NOMO-1 (cell line): ENCODE results near the gene ZFP92.

Experiments used
- DNase-seq, 2 experiments: peaks; one replicate each; lab custom pipeline; 2025; ENCODE audit not compliant: unreplicated experiment in 2 of 2; lab: John Stamatoyannopoulos, UW

The ZFP92 gene

DNA sequence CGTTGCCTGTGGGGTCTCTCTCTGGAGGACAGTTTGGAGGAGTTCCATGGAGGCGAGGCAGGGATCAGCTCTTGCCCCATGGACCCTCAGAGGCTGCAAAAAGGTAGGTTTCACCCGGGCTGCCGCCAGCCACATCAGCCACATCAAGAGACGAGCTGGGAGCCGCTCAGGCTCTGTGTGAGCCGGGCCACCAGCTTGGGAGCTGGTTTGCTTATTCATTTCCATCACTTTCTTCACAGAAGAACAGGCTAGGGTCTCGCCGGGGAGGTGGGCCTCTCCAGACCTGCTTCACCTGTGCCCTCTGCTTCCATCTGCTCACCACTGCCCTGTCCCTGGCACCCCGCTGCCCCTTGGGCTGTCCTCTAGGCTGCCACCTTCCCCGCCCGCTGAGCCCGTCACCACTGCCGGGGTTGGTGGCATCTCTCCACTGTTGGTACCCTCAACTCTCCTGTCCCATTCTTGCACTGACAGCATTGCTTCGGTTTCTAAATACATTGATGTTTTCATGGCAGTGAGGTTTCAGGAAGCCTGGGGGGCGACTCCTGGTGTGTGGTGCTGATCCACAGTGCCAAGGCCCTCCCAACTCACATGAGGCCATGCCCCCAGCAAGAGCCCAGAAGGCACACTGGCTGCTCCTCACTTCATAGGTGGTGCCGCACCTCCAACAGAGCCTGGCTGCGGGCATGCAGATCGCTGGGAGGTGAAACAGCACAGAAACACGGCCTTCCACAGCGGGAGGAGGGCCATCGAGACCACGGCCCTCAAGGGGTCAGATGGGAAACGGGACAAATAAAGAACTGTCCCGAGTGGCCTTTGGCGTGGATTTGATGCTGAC, 39.1 kb downstream of the ZFP92 start:
- DNase-seq: no peak

DNA sequence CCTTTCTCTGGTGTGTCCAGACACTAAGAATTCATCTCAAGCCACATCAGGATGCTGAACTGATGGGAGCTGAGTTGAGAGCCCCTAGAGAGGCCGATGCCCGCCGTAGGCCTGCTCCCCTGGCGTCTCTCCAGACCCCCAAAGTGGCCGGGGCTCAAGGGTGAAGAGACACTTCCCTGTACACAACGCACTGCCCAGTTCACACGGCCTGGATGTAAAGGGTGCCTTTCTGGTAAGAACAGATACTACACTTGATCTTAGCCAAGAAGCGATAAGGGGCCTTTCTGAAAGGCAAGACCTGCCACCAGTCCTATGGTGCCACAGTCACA, 39.6 kb downstream of the ZFP92 start:
- no peak for DNase-seq

DNA sequence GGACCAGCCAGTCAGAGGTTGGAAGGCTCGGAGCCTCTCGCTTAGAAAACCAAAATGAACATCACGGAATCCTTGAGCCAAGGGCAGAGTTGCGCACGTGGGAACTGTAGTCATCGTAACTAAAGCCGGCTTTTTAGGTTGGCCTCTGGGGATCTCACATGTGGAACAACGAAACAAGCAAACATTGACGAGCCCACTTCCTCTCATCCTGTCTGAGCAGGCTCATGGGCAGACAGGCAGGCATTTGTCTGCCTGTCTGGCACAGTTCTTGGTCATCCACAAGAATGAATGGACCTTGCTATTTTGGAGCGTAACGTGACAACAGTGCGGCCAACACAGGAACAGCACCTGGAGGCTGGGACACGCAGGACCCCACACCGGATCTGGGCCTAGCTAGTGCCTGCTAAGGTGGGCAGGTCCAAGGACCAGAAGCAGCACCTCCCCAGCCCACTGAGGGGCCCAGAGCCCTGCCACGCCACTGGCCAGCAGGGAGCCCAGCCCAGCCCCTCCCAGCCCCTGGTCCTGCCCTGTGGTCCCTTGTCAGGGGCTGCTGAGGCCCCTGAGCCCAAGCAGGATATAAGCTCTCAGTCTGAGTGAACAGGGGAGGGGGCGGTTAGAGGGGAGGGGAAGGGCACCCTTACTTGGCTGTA, 43.8 kb downstream of the ZFP92 start:
- DNase-seq: no peak

DNA sequence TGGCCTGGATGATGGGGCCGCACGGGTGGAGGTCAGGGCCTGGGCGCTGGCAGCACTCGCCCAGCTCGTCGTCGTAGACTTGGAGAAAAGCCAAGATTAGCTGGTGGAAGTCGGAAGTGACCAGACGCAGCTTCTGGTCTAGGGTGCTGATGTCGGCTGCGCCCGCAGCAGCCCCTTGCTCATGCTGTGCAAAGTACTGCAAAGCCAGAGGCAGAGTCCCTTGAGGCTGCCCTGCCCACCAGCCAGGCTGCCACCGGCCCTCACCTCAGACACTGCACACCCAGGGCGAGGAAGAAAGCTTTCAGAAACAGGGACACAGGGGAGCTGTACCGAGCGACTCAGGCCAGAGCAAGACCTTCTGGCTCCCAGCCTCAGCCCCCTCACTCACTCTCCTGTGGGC, 44.3 kb downstream of the ZFP92 start:
- DNase-seq: no peak

DNA sequence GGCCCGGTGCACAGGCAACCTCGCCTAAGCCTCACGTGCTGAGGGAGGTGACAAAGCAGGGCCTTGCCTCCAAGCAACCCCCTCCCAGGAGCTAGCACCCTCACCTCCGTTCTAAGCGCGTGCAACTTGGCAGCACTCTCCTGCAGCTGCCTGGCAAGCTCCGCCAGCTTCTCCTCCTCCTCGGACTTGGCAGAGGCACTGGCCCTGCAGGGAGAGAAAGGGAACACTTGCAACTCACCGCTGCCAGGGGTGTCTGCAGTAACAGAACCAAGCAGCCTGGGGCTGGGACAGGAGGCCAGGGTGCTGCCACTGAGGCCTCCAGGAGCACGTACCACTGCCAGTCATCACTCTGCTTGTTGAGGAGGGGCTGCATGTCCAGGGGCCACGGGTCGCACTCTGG, 44.9 kb downstream of the ZFP92 start:
- no peak for DNase-seq

DNA sequence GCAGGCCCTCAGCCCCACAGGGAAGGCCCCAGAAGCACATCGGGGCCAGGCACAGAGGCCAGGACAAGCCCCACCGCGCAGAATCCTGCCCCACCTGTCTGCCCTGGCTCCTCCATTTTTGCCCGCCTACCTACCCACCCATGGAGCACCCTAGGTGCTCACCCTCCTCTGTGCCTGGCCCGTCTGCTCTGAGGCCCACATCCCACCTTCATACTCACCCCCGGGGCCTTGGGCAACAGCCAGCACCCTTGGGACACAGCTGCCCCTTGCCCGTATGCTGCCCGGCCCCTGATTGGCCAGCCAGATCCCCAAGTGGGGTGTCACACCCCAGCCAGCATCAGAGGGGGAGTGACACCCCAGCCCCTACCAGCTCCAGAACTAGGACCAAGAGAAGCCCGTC, 45.4 kb downstream of the ZFP92 start:
- no peak for DNase-seq

DNA sequence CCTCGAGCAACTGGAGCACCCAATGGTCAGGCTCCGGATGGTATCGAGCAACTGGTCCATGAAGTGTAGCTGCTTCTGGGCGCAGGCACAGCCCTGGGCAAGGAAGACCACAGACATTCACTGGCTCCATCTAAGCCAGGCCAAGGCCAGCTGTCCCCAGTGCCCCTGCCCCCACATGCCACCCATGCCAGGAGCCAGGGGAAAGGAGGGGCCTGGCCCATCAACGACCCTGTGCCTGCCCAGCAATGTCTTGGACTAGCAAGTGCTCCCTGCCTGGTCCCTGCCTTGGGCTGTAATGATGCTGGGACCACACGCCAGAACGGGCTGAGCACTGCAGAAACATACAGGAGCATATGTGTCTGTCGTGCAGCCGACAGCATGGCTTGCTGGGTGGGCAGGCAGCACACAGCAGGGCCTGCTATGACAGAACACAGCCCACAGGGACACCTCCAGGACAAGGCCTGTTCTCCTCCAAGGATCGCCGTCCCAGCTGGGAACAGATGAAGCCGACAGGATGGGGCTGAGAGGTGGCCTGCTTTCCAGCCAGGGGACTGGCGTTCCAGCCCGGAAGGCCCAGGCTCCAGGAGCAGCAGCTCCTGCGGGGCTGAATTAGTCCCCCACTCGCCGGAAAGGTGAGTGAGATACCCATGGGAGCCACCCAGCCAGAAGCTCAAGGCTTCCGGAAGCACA, 46.0 kb downstream of the ZFP92 start:
- DNase-seq: no peak

DNA sequence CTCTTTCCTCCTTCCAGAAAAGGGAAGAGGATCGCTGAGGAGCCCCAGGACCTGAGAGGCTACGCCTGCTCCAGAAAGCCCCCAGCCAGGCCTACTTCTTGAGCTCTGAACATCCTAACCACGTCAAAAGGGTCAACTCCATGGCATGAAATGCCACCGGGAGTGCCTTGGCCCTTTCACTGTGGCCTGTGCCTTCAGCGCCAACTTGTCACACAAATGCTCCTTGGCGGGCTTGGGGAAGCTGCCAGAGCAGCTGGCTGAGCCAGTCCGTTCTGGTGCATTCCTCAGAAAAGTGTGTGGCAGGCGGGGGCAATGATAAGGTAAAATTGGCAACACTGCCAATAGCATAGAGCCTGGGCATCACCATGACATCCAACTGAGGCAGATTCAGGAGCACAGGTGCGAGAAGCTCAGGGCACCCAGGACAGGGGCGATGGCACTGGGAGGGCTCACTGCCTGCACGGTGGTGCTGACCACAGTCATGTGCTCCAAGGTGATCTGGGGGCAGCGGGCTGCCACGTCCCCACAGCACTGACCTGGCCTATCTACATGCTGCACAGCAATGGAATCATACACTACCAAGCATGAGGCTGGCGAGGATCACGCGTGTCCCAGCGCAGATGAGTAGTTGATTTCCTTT, 46.7 kb downstream of the ZFP92 start:
- DNase-seq: no peak

DNA sequence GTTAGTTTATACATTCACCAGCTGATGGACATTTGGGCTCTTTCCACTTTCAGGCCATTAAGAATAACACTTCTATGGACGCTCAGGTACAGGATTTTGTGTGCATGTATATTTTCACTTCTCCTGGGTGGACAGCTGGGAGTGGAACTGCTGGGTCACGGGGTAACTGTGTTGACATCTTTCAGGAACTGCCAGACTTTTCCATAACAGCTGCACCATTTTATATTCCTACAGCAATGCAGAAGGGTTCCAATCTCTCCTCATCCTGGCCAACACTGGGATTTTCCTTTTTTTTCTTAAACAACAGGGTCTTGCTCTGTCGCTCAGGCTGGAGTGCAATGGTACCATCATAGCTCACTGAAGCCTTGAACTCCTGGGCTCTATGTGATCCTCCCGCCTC, 47.2 kb downstream of the ZFP92 start:
- DNase-seq: no peak

DNA sequence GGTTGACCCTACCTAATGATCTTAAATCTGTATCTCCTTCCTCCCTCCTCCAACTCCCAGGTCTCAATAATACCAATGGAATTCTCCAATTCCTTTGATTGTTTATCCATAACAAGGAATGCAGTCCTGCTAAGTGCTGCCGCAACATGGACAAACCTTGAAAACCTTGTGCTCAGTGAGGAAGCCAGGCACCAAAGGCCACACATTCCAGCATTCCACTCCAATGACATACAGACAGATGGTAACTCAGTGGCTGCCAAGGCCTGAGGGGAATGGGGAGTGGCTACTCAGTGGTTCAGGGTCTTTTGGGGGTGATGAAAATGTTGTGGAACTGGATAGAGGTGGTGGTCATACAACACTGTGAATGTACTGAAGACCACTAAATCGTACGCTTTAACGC, 48.7 kb downstream of the ZFP92 start:
- DNase-seq: no peak

DNA sequence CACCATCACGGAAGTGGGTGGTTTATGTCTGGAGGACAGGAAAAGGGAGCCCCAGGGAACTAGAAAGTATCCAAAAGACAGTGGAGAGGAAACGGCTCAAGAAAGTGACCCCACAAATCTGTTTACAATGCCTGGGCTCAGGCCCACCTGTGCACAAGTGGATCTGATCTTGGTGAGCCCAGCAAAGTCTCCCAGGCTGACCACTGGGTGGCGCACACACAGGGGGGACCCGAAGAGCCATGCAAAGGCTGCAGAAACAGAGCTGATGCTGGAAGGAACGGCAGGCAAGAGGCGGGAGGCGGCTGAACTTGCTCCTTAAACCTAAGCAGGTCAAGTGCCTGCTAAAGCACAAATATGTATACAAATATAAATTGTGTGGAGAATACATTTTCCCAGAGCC, 49.6 kb downstream of the ZFP92 start:
- DNase-seq: no peak
